Esophagus mucosa (tissue), 1 donor: Measurements from ENCODE around the gene HAAO. TPM values are rescaled to one million over a fixed set of nuclear protein-coding genes. Genes with fewer than 3 reads are reported as not detected.
A peak's percentile ranks its signal among the peaks of the same experiment; 100 is the strongest.

ENCODE experiments used
- ATAC-seq: fragments of 200-7000 bp; cut with Tn5 transposase; one replicate; pipeline ENCODE4 v1.9.1; 2020
- total RNA-seq: library from RNA; stranded (reverse); gene quantifications from one replicate; pipeline ENCODE4 v1.2.4, GENCODE V29; 2023
- donor health status: DM: yes; HTN: yes; CAD: no.

Gene HAAO
- total RNA-seq, 1 donor from 2014 or later, result 4.1 TPM

DNA sequence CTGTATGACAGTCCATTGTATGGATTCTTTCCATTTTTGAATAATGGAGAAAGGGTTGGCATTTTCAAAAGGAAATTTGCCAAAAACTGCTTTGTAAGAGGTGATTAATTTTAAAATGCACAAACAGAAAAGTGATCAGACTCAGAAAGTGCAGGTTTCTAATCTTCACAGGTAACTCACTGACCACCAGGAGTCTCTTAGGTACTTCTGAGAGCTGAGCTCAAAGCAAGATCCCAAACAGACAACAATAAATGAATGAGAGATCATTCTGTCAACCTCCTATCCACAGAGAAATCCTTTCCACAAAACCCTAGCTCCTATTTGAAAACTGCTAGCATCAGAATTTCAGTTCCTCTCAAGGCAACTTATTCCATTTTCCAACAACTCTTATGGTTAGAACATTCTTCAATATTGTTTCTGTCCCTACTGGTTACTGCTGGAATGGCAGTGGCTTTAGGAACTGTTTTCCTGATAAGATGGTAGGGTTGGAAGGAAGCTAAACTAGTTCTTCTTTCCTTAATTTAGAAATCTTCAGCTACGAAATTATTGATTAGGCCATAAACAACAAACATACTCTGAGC, 20.6 kb upstream of the HAAO start:
- no peak for ATAC-seq

DNA sequence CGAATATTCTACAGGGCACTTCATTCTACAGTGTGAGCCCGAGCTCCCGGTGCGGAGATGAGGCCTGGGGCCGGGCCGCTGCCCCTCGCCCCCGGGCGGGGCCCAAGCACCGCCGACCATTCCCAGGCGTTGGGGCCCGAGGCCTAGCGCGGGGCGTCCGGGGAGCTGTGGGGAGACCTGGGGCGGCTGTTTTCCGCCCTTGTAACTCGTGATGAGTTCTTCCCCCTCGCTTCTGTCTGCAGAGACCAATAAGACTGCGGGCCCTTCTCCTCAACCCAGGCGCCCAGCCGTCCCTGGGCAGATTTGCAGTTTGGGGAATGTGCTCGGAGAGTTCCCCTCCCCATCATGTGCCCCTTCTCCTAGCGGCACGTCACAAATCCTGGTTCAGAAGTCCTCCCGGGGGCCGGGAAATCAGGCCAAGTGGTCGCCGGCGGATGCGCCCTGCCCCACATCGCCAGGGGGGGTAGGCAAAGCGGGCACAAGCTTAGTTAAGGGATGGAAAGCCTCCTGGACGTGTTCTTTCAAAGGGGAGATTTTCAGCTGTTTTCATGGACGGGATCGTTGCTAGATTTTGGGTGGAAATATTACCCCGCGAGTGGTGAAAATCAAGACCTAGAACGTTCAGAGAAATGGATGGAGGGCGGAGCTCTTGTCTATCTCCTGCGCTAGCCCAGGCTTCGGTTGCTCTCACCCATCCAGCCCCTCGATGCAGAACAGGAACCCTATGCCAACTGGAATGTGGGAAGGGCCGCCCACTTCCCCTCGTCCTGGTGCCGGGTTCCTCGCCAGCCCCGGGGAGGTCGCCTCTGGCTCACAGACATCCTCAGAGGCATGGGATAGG, 18.8 kb upstream of the HAAO start:
- peak; percentile 7 for ATAC-seq

DNA sequence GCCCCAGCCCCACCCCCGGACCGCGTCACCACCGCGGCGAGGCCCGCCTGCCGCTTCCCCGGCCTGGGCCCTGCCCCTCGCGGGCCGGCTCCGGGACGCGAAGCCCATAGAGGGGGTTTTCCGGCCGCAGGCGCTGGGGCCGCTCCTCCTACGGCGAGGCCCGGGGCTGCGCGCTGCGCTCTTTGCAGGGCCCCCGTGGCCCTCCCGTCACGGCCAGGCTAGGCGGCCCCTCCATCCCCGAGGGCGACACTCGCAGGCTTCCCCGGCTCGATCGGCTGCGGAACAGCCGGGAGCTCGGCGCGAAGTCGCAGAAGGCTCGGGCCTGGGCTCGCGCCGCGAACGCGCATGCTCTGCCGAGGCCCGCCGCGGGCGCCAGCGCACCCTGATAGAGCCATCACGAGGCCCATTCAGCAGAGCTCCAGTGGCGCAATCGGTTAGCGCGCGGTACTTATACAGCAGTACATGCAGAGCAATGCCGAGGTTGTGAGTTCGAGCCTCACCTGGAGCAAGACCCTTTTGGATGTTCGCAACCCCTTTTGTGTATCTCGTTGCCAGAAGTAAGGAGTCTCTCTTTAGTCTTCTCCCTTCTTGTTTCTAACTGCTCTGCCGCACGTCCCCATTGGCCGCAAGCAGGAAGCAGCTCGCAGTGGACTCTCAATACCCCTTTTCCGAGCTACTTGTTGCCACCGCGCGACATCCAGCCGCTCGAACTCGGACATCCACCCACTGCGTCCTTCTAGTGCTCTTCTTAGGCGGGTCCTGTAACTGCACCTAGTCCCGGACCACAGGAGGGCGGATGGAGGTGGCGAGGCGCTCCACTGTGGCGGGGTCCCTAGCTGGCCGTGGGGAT, 18.0 kb upstream of the HAAO start:
- peak; percentile 96 for ATAC-seq

DNA sequence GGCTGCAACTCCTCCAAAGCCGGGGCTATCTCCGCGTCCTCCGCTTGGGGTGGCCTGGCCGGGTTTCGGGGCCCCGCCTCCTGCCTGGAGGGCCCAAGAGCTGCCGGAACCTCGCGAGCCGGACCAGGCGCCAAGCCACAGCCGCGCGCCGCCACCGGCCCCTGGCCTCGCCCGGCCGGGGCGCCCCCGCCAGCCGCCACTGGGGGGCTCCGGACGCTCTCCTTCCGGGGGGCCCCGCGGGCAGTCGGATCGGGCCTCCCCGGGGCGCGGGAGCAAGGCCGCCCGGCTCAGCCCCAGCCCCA, 17.4 kb upstream of the HAAO start:
- peak; percentile 53 for ATAC-seq

DNA sequence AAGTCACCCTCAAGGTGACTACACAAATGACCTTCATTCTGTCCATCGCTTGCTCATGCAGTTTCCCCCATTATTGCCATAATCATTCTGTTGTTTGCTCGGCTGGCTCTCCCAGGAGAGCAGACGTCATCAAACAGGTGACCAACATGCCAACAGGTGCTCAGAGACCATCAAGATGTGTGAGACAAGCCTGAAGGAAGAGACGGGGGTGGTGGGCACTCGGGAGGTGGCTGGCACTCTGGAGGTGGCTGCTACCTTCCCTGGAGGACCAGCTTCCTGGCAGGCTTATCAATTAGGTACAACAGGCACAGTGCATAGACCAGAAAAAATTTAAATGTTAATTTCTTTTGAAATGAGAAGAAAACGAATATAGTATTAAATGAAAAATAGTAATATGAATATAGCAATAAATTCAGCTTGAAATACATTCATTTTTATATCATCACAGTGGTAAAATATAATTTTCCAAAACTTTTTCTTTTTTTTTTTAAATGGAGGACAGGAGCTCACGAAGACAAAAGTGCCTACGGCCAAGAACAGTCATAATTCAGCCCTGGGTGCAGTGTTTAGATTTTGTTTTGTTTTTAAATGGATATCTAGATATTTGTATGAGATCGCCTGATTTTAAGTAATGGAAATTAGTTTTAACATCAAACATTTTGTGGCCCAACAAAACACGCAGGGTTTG, 16.9 kb upstream of the HAAO start:
- ATAC-seq, result no peak

DNA sequence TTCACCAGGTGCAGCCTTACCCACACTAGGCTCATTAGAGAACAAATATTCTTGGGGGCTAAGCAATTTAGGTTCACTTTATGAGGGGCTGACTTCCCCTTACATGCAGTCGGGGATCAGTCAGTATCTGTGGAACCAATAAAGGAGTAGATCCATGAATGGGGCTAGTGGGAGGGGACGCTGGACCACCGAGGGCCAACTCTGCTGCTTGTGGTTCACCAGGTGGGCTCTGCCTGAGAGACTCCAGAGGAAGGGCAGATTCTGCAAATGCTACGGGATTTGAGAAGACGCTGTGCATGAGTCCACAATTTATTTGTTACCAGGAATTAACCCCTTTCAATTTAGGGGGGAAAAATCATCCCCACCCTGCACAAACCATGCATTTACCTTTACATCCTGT, 15.9 kb upstream of the HAAO start:
- no peak for ATAC-seq

DNA sequence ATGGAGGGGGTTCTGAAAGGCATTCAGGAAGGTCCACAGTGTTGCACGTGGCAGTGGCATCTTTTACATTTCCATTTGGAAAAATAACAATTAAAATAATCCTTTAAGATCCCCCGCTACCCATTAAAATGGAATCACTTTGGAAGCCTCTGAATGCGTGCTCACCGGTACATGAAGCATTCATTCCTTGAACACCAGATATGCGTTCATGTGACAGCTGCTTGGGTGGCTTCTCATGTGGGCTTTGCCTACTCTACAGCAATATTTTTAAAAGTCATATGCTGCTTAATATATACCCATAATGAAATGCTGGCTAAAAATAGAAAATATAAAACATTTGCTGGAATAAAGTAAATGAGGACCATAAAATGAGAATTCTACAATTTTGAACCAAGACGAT, 14.4 kb upstream of the HAAO start:
- ATAC-seq, result no peak

DNA sequence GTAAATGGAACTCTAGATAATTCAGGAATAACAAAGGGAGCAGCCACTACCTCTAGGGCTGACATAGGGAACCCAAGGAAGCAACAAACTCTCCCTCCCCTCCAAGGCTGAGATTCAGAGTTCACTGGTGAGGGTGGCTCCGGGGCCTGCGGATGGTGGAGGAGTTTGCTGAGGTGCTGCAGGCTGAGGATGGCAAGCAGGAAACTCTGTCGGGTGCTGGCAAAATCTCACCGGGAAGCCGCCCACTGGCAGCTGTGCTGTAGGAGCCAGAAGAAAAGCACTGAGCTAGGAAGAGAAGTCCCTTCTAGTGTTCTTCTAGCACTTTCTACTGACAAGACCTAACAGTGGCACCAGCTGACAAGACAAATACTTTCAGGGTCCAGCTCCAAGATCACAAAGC, 12.5 kb upstream of the HAAO start:
- ATAC-seq, result no peak

DNA sequence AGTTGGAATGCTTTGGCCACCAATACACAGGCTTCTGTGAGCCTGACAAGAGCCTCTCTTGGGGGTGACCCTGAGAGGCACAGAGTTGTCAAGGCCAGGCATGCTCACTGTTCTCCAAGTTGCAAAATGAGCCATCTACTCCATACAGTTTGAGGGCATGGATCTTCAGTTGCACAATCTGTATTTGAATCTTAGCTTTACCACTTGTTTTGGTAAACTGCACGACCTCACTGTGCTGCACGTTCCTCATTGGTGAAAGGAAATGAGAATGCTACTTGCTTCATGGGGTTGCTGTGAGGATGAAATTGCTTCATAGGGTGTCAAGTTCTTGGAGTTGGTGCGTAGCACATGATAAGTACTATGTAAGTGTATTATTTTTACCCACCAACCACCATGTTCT, 12.0 kb upstream of the HAAO start:
- no peak for ATAC-seq

DNA sequence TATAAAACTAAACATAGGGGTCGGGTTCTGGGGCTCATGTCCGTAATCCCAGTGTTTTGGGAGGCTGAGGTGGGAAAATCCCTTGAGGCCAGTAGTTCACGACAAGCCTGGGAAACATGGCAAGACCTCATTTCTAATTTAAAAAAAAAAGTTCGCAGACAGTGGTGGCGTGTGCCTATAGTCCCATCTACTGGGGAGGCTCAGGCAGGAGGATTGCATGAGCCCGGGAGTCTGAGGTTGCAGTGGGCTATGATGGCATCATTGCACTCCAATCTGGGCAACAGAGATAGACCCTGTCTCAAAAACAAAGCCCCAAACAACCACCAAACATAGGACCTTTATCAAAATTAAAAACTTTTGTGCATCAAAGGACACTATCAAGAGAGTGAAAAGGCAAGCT, 9.8 kb upstream of the HAAO start:
- no peak for ATAC-seq

DNA sequence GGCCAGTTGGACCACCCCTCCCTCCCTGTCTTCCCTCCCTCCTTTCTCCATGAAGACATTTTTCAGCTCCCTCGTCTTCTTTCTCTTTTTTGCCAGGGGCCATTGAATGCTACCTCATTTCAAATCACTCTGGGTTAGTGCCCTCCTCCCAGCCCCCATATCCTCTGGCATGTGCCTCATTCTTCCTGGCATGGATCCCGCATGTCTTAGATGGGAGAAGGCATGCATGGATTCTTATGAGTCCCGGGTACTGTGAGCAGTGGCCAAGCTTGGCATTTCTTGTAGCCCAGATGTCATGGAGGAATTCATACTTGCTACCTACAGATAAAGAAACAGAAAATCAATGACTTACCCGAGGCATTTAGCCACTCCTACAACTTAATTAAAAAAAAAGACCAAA, 9.0 kb upstream of the HAAO start:
- no peak for ATAC-seq

DNA sequence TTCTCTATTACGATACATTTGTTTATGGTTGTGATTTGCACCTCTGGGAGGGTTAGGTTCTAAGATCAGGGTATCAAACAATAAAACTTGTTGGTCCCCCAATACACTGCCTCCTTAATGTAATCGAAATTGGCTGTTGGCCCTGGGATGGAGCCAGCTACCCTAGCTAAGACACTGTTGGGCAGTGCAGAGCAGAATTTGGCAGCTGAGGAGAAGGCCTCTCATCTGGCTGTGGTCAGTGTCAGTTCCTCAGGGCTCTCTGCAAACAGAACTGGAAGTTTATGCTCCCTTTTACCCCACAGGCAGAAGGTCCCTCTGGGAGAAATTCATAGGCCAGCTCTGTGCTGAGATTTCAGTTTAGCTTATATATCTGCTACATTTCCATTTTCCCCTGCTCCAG, 8.6 kb upstream of the HAAO start:
- no peak for ATAC-seq

DNA sequence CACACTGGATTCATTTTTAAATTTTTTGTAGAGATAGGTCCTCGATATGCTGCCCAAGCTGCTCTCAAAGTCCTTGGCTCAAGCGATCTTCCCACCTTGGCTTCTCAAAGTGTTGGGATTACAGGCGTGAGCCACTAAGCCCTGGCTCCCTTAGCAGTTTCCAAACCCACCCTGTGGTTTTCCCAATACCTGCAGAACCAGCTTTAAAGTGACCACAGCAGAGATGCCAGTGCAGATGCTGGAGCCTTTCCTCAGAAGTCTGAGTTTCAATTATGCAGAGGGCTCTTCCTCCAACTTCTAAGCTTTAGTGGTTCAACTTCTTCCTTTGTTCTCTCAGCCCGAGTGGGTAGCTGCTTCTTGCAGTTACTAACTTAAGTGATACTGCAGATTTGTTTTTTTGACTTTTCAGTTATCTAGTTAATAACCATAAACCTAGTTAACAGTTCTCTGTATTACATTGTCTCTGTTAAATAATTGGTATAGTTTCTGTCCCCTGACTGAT, 8.1 kb upstream of the HAAO start:
- ATAC-seq, result no peak

DNA sequence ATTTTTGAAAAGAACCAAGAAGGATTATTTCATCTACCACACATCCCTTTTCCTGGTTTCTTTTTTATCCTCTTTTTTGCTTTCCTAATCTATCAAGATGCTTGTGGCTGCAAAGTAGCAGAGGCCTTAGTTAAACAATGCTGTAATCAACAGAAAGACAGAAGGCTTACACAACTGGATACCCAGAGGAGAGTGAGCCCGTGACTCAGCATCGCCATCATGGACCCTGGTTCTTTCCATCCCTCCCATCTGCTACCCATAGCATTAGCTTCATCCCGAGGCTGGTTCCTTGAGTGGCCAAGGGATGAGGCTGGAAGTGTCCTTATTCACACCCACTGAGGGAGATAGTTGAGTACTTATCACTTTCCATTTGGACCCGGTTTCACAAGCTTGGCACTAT, 7.5 kb upstream of the HAAO start:
- no peak for ATAC-seq

DNA sequence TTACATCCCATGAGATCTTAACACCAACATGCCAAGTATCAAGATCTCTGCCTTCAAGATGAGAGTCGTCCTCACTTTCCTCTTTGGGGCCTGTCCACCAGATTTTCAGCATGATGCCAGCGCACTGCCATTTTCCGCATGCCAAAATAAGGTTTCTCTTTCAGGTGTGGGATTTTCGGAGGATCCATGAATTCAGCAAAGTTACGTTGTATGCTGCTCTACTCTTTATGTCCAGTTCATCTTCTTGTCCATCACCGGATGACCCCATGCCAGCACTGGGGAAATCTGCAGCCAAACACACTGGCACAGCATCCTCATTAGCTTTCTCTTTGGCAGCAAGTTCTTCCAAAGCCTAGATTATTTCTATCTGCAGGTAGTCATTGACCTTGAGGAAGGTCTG, 4.9 kb upstream of the HAAO start:
- ATAC-seq, result no peak

DNA sequence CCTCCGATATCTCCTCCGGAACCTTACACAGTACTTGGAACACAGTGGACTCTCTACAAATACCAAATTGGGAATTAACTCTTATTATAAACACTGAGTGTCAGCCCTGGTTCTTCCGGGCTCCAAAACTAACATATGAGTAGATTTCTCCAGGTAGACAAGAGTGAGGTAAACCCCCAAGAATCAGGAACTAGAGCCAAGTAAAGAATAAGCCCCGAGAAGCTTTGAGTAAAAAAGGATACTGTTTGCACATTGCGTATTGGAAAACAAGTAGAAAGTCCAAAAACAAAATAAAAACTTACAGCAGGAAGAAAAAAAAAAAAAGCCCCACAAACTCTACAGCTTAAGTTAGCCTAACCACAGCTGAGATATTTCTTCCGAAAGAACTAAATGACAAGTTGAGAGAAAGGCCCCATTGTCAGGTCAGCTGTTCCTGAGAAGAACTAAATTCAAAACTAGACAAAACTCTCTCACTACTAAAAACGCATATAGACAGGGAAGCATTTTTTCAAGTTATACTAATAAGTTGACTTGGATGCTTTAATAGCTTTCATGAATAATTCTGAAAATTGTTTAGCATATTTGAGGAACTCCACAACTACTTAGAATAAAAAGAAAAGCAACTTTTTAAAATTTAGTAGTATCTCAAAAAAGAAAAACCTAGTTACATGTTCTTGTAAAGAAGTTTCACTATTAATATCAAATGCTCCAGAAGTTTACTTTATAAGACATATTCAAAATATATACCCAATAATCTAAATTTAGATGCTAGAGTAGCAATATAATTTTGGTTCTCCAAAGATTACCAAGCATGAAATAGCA, 4.3 kb upstream of the HAAO start:
- no peak for ATAC-seq

DNA sequence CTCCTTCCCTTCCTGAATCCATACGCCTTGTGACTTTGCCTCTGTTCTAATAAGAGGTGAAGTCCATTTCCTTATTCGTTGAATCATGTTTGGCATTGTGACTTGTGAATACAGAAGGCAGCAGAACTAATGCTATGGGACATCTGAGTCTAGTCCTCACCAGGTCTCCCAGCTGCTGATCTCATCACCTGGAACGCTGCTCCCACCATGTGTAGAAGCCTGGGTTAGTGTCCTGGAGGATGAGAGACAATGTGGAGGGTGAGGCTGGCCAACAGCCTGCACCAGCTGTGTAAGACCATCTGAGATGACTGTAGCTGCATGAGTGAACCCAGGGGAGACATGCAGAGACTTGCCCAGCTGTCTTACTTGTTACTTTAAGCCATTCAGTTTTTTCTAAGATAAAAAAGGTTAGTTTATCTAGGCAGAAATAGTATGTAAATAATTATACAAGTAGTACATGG, 3.5 kb upstream of the HAAO start:
- peak; percentile 67 for ATAC-seq

DNA sequence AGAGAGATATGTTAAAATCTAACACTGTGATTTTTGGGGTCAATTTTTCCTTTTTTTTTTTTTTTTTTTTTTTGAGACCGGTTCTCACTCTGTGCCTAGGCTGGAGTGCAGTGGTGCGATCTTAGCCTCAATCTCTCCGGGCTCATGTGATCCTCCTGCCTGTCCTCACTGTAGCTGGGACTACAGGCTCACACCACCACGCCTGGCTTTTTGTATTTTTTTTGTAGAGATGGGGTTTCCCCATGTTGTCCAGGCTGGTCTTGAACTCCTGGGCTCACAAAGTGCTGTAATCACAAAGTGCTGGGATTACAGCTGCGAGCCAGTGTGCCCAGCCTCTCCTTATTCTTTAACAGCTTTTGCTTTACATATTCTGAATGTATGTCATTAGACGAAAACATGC, 2.9 kb upstream of the HAAO start:
- no peak for ATAC-seq

DNA sequence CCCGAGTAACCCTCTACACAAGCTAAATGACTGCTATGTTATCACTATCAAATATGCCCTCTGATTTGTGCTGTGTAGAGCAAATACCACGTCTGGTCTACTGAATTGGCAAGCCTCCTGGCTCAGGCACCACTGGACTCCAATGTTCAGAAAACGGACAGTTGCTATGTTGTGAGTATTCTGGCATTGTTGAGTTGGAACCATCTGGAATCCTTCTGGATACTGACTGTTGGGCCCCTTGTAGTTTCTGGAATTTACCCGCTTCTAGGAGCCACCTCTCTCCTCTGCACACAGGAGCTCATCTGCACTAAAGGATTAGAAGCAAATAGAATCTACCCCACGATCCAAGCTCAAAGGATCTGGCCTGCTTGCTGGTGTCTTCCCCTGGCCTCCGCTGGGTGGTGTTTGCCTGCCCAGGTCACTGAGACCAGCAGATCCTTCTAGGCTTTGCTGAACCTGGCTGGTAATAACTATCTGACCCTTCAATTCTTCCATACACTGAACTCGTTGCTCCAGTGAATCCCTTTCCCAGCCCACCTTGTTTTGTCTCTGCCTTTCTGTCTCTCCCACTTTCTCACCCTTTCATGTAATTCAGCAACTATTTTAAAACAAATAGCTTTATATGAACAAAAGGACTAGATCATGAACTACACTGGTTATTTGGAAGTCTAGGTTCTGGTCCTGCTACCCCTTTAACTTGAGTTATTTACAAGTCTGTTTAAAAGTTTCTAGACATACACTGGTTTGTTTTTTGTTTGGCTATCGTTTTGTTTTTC, 2.1 kb upstream of the HAAO start:
- no peak for ATAC-seq

DNA sequence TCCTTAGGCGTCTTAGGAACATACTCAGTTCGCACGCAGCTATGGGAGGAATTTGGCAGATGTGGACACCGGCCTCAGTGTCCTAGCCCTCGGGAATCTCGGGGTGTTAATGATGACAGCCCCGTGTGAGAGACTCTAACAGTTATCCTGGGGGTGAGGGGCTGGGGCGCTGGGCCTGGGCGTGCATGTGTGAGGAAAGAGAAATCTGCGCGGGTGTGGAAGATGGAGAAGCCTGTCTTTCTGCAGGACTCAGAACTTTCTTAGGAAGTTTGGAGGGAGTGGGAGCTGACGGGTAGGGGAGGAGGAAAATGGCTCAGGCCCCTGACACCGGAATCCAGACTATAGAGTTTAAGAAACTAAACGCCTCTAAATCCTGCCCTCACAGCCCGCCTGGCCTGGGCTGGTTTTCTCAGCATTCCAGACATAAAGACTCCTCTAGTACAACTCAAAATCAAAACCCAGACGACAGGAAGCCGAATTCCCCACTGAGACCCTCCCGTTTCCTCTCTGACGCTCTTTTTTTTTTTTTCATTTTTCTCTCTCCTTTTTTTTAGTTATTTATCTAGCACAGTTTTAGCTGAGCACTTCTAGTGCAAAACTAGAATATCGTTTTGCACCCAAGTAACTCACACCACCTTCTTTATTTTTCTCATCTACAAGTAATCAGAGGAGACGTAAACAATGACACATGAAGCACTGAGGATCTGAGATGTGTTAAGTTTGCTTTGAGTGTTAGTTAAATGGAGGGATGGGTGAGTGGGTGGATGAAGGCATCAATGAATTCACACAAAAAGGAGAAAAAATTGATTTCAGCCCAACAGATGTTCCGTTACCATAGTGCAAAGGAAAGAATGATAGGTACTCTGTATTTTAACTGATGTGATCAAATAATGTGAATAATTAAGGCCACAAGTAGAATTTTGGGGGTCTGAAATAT, 1.2 kb upstream of the HAAO start:
- peak; percentile 3 for ATAC-seq
